ENCODE results near the gene SAG. TPM values are rescaled to one million over a fixed set of nuclear protein-coding genes. Genes with fewer than 3 reads are reported as not detected.
A peak's percentile ranks its signal among the peaks of the same experiment; 100 is the strongest.

The SAG gene
- total RNA-seq, 2 experiments from 2014 or later = not detected

DNA sequence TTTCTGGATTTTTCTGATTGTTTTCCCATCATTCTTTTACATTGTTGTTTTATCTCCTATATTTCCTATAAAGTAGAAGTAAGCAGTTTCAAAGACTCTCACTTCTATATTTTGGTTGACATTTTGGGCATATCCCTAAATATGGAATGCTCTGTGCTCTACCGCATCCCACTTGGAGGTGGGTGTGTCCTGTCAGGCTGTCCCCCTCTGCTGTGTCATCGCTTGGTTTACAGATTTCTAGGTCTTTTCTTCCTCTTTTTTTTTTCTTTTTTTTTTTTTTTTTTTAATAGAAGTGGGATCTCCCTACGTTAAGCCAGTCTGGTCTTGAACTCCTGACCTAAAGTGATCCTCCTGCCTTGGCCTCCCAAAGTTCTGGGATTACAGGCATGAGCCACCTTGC, 60.0 kb downstream of the SAG start:
- ATAC-seq = no peak
- Mint-ChIP-seq H3K4me3 (no peak overlapping the region), H3K27me3 (no peaks in the 10 kb centered on the region), H3K4me1 (ENCODE audit: low read depth) (peaks cover 57% of the 10 kb centered on the region), H3K27ac (no peak overlapping the region), H3K36me3 (ENCODE audit: low read depth) (peaks cover 36% of the 10 kb centered on the region), H3K9me3 (peaks cover 4% of the 10 kb centered on the region)
- POLR2A ChIA-PET = no interaction called here
- DNase-seq = no peak
- TF ChIP-seq, protein P1, sequence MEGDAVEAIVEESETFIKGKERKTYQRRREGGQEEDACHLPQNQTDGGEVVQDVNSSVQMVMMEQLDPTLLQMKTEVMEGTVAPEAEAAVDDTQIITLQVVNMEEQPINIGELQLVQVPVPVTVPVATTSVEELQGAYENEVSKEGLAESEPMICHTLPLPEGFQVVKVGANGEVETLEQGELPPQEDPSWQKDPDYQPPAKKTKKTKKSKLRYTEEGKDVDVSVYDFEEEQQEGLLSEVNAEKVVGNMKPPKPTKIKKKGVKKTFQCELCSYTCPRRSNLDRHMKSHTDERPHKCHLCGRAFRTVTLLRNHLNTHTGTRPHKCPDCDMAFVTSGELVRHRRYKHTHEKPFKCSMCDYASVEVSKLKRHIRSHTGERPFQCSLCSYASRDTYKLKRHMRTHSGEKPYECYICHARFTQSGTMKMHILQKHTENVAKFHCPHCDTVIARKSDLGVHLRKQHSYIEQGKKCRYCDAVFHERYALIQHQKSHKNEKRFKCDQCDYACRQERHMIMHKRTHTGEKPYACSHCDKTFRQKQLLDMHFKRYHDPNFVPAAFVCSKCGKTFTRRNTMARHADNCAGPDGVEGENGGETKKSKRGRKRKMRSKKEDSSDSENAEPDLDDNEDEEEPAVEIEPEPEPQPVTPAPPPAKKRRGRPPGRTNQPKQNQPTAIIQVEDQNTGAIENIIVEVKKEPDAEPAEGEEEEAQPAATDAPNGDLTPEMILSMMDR (IDR thresholded peaks at IDR 0.05) = no peak
- intact Hi-C loops (cut with micrococcal nuclease) = no loop called here
- CTCF ChIA-PET = no interaction called here

DNA sequence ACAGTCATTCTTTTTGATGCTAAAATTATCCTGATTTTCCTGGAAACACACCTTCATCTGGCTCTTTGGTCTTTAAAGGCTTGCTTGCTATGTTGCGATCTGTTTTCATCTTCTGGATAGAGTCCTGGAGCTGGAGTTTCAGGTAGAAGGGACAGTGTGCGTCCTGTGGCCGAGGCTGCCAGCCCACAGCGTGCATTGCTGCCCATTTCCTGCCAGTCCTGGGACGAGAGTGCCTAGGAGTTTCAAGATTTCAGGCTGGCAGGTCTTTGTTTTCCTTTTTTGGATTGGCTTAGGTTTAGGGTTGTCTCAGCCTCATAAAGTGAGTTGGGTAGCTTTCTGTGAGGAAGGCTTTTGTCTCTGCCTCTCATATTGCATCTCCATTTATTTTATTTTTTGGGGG, 61.1 kb downstream of the SAG start:
- H3K4me1 Mint-ChIP-seq (ENCODE audit: low read depth) = peaks cover 54% of the 10 kb centered on the region
- CTCF ChIA-PET = no interaction called here
- no peak for ATAC-seq
- TF ChIP-seq, protein P1 (IDR thresholded peaks at IDR 0.05) = no peak
- peak overlapping the region; percentile 32 for H3K27ac Mint-ChIP-seq
- intact Hi-C loops (cut with micrococcal nuclease) = no loop called here
- POLR2A ChIA-PET = no interaction called here
- no peaks in the 10 kb centered on the region for H3K27me3 Mint-ChIP-seq
- no peak overlapping the region for H3K4me3 Mint-ChIP-seq
- H3K36me3 Mint-ChIP-seq (ENCODE audit: low read depth) = peaks cover 35% of the 10 kb centered on the region
- no peak for DNase-seq
- peaks cover under 1% of the 10 kb centered on the region for H3K9me3 Mint-ChIP-seq

DNA sequence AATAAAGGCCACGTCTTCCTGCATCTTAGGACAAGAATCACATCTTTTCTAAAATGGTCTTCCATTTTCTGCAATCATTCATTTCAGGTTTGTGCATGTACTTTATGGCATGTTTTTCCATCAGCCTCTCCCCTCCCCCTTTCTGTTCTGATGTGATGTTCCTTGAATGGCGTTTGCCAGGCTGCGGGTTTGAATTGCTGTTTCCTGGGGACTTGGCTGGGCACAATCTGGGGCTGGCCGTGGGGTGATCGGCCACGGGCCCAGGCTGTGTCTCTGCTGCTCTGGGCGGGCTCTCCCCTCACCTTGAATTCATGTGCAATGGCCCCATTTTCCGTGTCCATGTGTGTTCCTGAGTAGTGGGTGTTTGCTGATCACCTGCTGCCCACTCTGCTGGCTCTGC, 61.8 kb downstream of the SAG start:
- peaks cover 32% of the 10 kb centered on the region for H3K36me3 Mint-ChIP-seq (ENCODE audit: low read depth)
- ATAC-seq (no peak), DNase-seq (no peak)
- ChIA-PET CTCF (no interaction called here), POLR2A (no interaction called here)
- H3K27ac Mint-ChIP-seq = peak overlapping the region; percentile 22
- no peaks in the 10 kb centered on the region for H3K9me3 Mint-ChIP-seq
- TF ChIP-seq, protein P1 (IDR thresholded peaks at IDR 0.05) = no peak
- intact Hi-C loops (cut with micrococcal nuclease) = no loop called here
- no peaks in the 10 kb centered on the region for H3K27me3 Mint-ChIP-seq
- H3K4me3 Mint-ChIP-seq = no peak overlapping the region
- peaks cover 49% of the 10 kb centered on the region for H3K4me1 Mint-ChIP-seq (ENCODE audit: low read depth)

DNA sequence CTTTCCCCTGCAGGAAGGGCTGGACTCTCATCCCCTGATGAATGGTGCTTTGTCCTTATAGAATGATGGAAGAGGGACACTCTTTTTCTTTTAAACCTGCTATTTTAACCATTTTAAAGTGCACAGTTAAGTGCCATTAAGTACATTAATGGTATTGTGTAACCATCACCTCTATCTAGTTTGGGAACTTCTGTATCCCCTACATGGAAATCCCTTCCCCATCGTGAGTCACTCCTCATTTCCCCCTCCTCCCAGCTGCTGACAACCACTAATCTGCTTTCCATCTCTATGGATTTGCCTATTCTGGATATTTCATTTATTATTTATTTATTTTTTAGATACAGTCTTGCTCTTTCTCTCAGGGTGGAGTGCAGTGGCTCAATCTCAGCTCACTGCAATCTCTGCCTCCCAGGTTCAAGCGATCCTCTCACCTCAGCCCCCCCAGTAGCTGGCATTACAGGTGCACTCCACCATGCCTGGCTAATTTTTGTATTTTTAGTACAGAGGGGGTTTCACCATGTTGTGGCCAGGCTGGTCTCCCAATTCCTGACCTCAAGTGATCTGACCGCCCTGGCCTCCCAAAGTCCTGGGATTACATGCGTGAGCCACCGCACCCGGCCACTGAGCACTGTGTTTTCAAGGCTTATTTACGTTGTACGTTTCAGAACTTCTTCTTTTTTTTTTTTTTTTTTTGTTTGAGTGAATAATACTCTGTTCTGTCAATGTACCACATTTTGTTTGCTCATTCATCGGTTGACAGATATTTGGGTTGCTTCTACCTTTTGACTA, 62.5 kb downstream of the SAG start:
- no peak for ATAC-seq
- DNase-seq = no peak
- Mint-ChIP-seq H3K27me3 (no peaks in the 10 kb centered on the region), H3K27ac (peak overlapping the region; percentile 22), H3K4me3 (no peak overlapping the region), H3K4me1 (ENCODE audit: low read depth) (peaks cover 47% of the 10 kb centered on the region), H3K36me3 (ENCODE audit: low read depth) (peaks cover 28% of the 10 kb centered on the region), H3K9me3 (no peaks in the 10 kb centered on the region)
- POLR2A ChIA-PET = interaction anchor here (0.7 to 1.1 kb wide), 2 partner anchors 15 to 16 kb away, joined by 3 read pairs; partner anchors contain the start of gene DGKD
- TF ChIP-seq, protein P1 (IDR thresholded peaks at IDR 0.05) = no peak
- intact Hi-C loops (cut with micrococcal nuclease) = no loop called here
- CTCF ChIA-PET = interaction anchor here (0.8 to 1.0 kb wide), 2 partner anchors 13 to 15 kb away, joined by 3 to 5 read pairs; no protein-coding TSS in a partner anchor

DNA sequence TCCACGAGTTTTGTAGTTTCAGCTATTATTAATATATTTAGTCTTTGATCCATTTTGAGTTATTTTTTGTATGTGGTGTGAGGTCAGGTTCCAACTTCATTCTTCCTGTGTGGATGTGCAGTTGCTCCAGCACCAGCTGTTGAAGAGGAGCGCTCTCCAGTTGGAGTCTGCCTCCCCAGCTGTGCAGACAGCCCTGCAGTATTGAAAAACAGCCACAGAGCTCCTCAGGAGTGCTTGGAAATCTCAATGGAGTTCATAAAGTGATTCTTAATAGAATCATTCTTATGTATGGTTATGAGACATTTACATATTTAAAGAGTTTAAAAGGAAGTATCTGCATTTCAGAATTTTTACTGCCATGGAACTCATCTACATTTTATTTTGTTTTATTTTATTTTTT, 64.0 kb downstream of the SAG start:
- Mint-ChIP-seq H3K27me3 (no peaks in the 10 kb centered on the region), H3K36me3 (ENCODE audit: low read depth) (peaks cover 25% of the 10 kb centered on the region), H3K4me3 (no peak overlapping the region), H3K9me3 (no peaks in the 10 kb centered on the region), H3K4me1 (ENCODE audit: low read depth) (peaks cover 43% of the 10 kb centered on the region), H3K27ac (no peak overlapping the region)
- DNase-seq = no peak
- TF ChIP-seq, protein P1 (IDR thresholded peaks at IDR 0.05) = no peak
- ChIA-PET CTCF (interaction anchor here (1.7 kb wide), 1 partner anchor 9 kb away, joined by 6 read pairs; no protein-coding TSS in a partner anchor), POLR2A (interaction anchor here (1.0 to 1.2 kb wide), 3 partner anchors 12 to 18 kb away, joined by 3 to 4 read pairs (median 3); partner anchors contain the start of gene DGKD)
- intact Hi-C loops (cut with micrococcal nuclease) = no loop called here
- ATAC-seq = no peak
